Measurements from ENCODE around the gene NUP160.
"Not testable (repeated sequence)": the region's sequence is repeated elsewhere in the genome, so short reads cannot be mapped to it uniquely, and the experiment has no call there.

NUP160 gene, protein sequence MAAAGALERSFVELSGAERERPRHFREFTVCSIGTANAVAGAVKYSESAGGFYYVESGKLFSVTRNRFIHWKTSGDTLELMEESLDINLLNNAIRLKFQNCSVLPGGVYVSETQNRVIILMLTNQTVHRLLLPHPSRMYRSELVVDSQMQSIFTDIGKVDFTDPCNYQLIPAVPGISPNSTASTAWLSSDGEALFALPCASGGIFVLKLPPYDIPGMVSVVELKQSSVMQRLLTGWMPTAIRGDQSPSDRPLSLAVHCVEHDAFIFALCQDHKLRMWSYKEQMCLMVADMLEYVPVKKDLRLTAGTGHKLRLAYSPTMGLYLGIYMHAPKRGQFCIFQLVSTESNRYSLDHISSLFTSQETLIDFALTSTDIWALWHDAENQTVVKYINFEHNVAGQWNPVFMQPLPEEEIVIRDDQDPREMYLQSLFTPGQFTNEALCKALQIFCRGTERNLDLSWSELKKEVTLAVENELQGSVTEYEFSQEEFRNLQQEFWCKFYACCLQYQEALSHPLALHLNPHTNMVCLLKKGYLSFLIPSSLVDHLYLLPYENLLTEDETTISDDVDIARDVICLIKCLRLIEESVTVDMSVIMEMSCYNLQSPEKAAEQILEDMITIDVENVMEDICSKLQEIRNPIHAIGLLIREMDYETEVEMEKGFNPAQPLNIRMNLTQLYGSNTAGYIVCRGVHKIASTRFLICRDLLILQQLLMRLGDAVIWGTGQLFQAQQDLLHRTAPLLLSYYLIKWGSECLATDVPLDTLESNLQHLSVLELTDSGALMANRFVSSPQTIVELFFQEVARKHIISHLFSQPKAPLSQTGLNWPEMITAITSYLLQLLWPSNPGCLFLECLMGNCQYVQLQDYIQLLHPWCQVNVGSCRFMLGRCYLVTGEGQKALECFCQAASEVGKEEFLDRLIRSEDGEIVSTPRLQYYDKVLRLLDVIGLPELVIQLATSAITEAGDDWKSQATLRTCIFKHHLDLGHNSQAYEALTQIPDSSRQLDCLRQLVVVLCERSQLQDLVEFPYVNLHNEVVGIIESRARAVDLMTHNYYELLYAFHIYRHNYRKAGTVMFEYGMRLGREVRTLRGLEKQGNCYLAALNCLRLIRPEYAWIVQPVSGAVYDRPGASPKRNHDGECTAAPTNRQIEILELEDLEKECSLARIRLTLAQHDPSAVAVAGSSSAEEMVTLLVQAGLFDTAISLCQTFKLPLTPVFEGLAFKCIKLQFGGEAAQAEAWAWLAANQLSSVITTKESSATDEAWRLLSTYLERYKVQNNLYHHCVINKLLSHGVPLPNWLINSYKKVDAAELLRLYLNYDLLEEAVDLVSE (N-terminal part only)

DNA sequence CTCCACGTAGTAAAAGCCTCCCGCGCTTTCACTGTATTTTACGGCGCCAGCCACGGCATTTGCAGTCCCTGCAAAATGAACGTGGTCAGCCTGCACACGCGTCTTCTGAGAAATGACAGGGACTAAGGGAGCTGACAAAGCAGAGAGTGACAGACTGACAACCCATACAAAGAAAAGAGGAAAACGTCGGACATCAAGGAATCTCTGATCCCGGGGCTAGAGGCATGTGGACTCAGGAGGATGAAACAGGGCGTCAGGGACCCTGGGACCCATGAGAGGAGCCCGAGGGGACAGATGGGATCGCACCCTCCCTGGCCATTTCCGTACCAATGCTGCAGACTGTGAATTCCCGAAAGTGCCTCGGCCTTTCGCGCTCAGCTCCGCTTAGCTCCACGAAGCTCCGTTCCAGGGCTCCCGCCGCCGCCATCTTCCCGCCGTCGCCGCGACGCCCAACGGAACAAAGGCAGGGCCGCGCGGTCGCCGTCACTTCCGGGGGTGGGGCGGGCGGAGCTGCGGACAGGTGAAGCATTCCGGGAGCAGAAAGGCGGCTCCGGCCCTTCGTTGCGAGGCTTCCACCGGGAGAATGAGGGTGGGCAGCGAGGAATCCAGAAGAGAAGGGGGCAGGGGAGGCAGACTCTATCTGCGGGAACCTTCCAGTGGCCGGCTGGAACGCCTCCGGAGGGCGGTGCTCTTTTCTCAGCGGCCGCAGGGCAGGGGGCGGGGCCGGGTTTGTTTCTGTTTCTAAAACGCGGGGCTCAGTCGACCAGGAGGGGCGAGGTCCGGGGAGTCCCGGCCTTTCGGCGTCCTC, at the start of gene NUP160:
NUP160 (minus strand) TSS at position 459 of the 808 bp plus-strand sequence; CDS start at position 427, 32 bp downstream.
- peak; percentile 89 for DNase-seq

DNA sequence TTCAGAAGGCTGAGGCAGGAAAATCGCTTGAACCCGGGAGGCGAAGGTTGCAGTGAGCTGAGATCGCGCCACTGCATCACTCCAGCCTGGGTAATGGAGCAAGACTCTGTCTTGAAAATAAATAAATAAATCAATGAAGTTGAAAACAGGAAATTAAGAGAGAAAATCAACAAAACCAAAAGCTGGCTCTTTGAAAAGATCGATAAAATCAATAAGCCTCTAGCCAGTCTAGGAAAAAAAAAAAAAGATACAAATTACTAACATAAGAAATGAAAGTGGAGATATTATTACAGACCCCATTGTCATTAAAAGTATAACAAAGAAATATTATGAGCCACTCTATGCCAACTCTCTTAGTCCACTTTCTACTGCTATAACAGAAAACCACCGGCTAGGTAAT, 48.0 kb upstream of the NUP160 start:
- no peak for DNase-seq

DNA sequence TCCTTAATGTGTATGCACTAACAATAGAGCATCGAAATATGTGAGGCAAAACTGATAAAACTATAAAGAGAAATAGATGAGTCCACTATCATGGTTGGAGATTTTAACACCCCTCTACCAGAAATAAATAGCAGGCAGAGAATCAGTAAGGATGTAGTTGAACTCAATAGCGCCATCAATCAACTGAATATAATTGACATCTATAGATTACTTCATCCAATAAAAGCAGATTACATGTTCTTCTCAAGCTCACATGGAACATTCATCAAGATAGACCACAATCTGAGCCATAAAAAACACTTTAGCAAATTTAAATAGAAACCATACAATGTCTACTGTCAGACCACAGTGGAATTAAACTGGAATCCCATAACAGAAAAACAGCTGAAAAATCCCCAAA, 46.9 kb upstream of the NUP160 start:
- no peak for DNase-seq

DNA sequence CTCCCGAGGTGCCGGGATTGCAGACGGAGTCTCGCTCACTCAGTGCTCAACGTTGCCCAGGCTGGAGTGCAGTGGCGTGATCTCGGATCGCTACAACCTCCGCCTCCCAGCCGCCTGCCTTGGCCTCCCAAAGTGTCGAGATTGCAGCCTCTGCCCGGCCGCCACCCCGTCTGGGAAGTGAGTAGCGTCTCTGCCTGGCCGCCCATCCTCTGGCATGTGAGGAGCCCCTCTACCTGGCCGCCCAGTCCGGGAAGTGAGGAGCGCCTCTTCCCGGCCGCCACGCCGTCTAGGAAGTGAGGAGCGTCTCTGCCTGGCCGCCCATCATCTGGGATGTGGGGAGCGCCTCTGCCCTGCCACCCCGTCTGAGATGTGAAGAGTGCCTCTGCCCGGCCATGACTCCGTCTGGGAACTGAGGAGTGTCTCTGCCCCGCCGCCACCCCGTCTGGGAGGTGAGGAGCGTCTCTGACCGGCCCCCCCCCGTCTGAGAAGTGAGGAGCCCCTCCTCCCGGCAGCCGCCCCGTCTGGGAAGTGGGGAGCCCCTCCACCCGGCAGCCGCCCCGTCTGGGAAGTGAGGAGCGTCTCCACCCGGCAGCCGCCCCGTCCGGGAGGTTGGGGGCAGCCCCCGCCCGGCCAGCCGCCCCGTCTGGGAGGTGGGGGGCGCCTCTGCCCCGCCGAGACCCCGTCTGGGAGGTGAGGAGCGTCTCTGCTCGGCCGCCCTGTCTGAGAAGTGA, 44.6 kb upstream of the NUP160 start:
- DNase-seq: not testable (repeated sequence)

DNA sequence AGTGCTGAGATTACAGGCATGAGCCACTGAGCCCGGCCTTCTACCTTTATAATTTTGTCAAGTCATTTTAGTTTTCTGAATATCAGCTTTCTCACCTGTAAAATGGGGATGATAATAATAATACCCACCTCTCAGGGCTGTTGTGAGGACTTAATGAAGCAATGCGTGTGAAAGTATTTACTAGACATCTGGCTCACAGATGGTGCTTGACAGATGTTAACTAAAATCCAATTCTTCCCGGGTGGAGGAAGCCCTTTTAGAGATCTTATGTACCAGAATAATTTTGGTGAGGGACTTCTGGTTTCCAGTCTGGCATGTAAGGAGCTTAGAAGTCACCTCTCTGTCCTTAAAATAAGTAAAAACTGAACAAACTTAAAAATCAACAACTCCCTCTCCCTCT, 43.7 kb upstream of the NUP160 start:
- no peak for DNase-seq

DNA sequence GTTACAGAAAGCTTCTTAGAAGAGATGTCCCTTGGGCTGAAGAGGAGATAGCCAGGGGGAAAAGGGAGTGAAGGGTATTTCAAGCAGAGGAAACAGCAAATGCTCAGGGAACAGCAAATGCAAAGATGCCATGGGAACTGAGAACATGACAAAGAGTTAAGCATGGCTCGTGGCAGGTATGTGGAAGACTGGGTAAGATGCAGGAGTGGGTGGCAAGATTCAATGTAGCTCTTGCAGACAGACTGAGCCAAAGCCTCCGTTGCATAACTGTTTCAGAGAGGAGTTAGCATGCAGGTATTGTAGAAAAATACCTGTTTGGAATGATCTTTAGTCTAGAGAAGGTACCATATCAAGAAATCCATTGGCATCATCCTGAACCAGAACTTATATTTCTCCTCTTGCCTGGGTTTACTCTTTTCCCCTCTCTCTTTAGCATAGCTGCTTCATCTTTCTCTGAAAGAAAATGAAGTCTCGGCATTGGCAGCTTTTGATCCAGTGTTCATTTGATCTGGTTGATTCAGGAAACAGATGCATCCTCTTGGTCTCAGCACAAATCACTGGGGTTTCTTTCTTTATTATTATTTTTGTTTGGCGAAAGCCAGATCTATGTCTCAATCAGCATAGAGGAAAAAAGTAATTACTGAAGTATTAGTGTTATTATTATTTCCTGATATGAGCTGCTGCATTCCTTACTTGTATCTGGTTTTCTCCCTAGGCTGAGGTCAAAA, 41.7 kb upstream of the NUP160 start:
- DNase-seq: no peak

DNA sequence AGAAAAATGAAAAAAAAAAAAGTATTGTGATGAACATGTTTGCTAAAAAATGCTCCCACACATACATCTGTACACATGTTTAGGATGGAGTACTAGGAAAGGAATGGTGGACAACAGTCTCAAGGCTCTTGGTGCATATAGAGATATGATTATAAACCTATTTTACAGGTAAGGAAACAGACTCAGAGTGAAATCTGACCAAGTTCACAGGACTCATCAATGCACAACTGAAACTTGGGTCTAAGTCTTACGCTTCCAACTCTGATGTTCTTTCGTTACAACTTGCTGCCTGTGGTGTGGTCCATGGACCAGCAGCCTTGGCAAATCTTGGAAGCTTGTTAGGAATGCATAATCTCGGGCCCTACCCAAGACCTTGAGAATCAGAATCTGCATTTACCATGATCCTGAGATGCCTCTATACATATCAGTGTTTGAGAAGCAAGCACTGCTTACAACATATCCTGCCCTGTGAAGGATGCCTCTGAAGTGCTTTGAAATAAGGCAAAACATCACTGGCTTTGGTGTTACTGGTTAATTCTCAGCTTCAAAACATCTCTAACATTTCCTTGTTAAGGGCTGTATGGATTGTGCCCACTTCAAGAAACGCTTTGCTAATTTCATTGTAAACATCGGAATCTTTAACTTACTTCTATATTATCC, 39.9 kb upstream of the NUP160 start:
- DNase-seq: no peak

DNA sequence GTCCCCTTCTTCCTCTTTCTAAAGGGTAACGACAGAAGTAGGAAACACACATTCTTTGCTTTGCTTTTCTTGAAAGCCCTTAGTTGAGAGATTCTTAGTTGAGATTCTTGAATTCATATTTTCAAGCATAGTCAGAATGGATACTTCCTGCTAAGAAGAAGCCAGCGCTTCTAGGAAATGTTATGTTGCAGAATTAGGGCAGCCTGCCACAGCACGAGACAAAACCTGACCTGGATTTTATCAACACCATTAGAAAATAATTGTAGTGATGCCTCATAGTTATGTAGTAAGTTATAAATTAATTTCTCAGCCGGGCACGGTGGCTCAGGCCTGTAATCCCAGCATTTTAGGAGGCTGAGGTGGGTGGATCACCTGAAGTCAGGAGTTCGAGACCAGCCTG, 37.9 kb upstream of the NUP160 start:
- DNase-seq: no peak

DNA sequence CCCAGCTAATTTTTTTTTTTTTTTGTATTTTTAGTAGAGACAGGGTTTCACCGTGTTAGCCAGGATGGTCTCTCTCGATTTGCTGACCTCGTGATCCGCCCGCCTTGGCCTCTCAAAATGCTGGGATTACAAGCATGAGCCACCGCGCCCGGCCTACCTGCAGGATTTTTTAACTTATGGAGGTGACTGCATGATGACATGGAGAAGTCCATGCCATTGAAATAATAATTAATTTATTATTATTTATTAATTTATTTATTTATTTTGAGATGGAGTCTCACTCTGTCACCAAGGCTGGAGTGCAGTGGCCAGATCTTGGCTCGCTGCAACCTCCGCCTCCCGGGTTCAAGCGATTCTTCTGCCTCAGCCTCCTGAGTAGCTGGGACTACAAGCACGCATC, 34.3 kb upstream of the NUP160 start:
- DNase-seq: not testable (repeated sequence)

DNA sequence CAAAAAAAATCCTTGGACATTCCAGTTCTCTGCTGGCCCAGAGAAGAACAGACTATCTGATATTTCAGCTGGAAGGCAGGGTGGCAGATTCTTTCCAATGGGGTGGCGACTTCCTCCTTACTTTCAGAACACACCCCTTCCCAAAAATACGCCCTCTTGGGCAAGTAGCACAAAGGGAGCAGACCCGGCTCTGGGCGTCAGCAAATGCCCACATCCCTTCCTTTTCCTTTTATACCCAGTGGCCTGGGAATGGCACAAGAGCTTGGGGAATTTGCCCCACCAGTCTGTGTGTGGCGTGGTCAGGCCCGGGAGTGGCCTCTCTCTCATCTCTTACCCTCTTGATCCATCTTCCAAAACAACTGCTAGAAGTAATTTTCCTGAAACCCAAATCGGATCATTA, 33.0 kb upstream of the NUP160 start:
- no peak for DNase-seq

DNA sequence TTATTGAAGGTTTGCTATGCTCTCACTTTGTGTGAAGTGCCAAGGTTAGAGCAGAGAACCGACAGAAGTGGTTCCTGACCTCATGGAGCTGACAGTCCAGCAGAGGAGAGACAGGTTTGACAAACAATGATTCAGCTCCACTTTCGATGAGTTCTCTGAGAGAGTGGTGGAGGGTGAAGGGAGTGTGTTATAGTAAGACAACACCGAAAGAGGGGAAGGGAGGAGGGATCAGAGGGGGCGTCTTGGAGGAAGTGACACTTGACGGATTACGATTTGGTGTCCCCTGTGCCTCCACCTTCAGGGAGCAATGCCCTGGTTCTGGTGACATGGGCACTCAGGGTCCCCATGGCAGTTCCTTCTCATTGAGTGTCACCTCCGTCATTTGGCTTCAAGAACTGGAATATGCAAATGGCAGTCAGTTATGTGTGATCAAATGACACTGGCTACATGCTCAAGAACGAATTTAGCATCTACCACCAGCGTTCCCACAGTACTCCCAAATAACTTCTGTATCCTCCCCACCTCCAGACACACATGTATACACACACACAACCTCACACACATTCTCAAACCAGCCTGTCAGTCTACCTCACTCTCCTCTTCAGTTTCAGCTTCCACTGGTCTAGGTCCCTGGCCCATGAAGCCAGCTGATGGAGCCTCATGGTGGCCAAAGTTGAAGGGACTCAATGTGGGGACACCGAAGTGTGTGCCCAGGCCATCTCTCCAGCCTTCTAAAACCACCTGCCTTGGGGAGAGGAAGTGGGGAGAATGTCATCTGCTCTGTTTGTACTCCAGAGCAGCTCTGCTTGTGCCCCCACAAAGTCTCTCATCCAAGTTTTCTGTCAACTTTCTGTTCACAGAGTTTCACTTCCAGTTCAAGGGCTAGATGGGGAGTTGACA, 31.4 kb upstream of the NUP160 start:
- DNase-seq: no peak

DNA sequence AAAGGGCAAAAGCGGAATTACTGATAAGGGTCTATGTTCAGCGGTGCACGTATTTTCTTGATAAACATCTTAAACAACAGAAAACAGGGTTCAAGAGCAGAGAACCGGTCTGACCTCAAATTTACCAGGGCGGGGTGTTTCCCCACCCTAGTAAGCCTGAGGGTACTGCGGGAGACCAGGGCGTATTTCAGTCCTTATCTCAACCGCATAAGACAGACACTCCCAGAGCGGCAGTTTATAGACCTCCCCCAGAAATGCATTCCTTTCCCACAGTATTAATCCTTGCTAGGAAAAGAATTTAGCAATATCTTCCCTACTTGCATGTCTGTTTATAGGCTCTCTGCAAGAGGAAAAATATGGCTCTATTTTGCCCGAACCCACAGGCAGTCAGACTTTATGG, 27.7 kb upstream of the NUP160 start:
- DNase-seq: not testable (repeated sequence)

DNA sequence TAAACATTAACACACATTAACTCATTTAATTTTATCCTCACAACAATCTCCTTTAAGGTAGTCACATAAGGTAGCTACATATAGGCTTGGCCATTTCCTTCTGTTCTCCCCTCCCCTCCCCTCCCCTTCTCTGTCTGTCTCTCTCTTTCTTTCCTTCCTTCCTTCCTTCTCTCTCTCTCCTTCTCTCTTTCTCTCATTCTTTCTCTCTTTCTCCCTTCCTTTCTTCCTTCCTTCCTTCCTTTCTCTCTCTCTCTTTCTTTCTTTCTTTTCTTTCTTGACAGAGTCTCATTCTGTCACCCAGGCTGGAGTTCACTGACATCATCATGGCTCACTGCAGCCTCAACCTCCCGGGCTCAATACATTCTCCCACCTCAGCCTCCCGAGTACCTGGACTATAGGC, 22.3 kb upstream of the NUP160 start:
- DNase-seq: no peak

DNA sequence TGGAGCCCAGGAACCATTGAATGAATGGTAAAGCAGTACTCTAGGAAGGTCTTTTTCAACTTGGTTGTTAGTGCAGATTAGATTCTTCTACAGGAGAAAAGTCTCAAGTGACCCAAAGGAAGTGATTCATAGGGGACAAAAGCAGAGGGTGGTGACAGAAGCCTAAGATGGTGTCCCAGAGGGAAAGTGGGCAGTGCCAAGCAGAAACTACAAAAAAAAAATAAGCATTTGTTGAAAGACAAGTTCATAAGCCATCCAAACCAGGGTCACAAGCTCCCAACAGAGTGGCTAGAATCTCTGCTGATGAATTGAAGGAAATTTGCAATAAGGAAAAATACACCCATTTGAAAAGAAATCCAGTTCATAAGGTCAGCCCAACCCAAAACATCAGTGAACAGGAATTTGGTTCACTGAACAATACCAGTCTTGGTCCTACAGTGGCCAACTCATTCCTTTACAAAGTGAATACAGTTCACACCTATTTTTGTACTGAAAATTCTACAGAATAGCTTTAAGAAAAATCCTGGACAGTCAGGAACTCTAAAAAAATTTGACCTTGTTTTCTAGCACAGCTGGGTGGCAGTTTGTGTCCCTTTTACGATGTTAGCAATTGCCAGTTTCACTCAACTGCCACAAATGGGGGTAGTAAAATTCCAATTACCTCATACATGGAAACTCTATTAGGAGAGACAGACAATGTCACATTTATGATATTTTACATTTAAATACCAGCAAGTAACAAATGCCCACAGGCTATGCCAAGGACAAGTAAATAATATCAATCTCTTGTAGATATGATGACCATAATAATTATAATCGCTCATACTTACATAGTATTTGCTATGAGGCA, 21.6 kb upstream of the NUP160 start:
- no peak for DNase-seq

DNA sequence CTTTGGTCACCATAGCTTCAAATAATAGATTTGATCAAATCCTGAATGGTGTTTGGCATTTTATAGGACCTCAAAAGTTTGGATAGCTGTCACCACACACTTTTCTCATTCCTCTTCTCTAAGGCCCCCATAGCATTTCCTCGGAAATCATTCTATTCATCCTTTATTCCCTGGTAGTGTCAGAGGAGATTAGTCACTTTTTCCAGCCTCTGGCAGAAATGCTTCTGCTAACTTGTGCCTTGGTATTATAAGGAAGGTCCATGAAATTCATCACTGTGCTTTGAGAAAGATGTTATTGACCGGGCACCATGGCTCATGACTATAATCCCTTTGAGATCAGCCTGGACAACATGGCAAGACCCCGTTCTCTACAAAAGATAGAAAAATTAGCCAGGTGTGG, 19.7 kb upstream of the NUP160 start:
- no peak for DNase-seq

DNA sequence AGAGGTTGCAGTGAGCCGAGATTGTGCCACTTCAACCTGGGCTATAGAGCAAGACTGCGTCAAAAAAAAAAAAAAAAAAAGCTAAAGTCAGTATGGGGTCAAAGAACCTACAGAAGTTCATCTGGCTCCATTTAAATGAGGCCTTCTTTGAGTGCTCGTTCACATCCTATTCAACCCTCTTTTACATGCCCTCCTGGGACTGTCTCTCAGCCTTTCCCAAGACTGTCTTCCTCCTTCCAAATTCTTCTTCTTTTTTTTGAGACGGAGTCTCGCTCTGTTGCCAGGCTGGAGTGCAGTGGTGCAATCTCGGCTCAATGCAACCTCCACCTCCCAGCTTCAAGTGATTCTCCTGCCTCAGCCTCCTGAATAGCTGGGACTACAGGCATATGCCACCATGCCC, 18.7 kb upstream of the NUP160 start:
- not testable (repeated sequence) for DNase-seq

DNA sequence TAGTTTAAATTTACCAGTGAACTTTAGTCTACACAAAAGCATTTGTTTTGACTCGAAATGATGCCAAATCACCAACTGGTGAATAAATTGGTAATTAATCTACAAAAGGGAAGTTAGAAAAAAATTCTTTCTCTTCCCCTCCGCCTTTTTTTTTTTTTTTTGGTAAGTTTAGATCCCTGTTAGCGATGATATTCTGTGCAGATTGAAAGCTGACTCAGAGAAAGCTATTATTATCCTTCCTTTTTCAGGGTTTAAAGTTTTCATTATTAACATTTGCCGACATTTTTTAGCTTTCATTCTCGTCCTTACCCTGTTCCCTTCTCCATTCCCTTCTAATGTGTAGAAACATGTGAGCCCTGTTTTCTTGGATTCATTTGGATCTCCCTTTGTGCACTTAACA, 16.8 kb upstream of the NUP160 start:
- no peak for DNase-seq

DNA sequence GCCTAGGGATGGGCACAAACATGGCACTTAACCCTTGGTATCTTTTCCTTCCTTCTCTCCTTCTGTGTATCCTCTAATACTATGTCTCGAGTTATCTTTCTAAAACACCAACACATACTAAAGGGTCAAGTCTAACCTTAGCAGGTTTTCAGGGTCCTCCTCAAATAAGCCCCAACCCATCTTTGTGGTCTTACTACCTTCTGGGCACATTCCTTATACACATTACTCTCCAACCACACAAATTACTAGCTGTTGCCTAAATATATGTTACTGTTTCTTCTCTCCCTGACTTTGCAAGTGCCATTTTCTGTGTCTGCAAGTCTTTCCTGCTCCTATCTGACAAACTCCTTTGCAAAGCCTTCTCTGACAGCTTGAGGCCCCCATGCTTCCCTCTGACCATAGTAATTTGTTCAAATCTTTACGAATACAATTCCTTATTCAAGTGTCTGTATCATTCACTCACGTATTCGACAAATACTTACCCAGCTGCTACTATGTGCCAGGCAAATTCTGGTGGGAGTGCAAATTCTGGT, 15.8 kb upstream of the NUP160 start:
- DNase-seq: no peak
